Measurements from ENCODE around the gene STARD3.

The STARD3 gene

DNA sequence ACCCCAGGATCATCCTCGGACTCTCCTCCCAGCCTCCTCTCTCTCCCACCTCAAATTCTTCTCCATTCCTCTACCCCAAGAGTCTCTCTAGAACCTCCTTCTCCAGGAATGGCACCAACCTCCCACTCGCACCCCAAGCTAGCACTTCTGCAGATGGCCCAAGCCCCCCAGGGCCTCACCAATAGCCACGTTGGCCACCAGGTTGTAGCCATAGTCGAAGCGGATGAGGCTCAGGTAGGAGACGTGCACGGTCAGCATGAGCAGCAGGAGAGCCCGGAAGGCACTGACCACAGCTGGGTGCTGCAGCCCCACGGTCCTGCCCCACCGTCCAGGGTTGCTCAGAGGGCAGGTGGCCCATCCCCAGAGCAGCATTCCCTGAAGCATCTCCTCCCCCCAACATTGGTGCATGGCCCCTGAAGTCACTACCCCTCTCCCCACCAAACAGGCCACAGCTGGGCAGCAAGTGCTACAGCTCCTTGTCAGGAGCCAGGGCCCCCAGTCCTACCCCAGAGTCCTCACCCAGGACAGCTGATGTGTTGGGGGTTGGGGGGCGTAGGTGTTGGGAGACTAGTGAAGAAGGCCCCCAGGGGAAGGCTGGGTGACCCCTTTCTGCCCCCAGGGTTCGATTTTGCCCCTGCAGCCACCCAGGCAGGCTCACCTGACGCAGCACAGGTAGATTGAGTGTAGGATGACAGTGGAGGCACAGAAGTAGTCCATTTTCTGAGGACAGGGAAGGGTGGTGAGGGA is 36.6 kb downstream of the STARD3 start:
- DNase-seq: no peak

DNA sequence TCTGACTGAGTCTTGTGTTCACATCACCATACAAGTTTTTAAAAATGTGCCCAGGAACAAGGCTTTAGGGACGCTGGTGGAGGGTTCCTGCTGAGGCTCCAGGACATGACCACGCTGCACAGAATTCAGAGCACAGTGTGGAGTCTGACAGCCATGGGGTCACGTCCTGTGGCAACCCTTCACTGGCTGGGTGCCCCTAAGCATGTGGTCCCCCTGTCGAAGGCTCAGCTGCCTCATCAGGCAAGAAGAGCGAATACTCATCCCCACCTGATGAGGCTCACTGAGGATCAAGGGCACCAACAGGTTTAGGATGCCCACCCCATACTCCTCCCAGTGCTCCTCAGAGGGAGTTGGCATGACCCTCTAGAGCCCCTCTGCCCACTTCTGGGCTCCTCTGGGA is 37.2 kb downstream of the STARD3 start:
- no peak for DNase-seq

DNA sequence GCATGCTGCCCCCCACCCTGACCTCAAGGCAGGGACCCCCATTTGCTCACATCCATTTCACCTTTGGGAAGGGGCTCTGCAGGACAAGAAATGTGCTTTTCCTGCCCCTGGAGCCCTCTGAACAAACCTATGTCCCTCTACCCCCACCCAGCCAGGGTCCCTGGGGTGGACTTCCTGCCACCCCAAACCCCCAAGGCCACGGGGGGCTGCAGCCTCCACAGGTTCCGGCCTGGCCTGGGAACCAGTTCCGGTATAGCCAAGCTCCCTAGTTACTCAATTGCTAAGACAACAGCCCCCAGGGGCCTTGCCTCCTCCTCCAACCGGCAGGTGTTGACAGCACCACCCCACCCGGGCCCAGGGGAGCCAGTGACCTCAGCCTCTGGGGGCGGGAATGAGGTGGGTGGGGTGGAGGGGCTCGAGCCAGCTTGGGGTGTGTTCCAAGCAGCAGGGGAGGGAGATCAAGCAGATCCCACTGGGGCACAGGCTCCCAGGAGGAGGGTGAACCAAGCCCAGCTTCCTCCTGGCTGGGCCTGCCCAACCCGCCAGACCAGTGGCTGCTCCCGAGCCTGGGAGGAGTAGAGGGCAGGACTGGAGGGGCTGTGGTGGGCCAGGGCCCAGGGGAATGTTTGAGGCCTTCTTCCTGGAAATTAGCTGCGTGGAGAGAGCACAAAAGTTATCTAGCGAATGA is 37.9 kb downstream of the STARD3 start:
- no peak for DNase-seq

DNA sequence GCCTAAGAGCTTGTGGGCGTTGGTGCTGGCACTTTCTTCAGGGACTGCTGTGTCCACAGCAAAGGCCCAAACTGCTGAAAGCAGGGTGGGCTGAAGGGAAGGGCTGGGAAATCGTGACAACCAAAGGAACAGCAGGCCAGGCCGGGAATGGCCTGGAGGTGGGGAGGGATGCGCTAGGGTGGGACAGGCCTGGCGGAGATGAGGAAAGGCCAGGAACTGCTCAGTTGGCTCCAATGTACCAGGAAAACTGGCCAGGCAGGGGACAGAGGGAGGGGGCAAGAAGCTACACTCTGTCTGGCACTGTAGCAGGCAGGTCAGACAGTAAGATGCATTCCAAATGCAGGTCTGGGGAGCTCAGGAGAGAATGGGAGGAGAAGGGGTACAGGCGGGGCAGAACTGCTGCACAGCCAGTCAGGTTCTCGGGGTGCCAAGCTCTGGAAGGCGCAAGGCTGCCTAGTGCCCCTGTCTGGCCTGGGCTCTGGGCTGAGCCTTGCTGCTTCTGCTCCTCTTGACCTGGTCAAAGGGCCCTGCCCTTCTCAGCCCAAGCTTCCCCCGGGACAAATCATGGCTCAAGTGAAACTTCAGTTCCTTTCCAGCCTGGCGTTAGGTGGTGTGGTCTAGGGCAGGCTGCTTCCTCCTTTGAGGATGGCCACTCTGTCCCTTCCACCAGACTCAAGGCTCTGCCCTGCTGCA is 38.6 kb downstream of the STARD3 start:
- no peak for DNase-seq

DNA sequence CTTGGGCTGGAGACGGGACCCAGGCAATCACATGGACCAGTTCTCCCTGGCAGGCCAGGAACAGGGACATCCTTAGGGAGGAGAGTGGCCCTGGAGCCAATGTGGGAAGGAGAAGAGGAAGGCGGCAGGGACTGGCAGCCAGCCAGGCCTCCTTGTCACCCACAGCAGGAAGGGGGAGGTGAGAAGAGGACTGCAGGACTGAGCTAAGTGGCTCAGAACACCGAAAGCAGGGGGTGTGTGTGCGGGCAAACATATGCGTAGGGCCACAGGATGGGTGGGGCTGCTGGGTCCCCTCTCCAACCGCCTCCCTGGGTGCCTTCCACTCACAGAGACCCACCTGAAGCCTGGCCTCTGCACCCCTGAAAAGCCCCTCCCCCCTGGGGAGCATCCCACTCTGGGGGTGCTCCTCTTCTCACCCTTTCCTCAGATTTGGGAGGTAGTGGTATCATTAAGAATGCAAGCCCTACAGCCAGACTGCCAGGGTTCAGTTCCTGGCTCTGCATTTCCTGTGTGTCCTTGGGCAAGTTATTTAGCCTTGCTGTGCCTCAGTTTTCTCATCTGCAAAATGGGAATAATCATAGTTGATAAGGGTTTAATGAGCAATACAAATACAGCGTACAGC is 39.4 kb downstream of the STARD3 start:
- DNase-seq: peak; percentile 8

DNA sequence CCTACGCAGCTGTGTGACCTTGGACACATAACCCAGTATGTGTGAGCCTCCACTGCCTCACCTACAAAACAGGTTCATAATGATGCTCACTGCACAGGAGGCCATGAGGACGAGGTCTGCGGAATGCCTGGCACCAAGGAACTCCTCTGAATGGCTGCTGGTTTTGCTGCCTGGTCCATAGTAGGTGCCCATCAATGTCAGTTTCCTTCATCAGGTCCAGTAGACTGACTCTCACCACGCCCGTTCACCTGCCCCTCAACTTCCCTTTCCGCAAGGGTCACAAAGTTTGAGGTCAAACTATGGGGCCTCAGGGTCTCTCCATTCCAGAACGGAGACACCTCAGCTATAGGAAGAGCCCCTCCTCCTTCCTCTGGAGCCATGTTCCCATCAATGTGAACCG is 40.1 kb downstream of the STARD3 start:
- no peak for DNase-seq

DNA sequence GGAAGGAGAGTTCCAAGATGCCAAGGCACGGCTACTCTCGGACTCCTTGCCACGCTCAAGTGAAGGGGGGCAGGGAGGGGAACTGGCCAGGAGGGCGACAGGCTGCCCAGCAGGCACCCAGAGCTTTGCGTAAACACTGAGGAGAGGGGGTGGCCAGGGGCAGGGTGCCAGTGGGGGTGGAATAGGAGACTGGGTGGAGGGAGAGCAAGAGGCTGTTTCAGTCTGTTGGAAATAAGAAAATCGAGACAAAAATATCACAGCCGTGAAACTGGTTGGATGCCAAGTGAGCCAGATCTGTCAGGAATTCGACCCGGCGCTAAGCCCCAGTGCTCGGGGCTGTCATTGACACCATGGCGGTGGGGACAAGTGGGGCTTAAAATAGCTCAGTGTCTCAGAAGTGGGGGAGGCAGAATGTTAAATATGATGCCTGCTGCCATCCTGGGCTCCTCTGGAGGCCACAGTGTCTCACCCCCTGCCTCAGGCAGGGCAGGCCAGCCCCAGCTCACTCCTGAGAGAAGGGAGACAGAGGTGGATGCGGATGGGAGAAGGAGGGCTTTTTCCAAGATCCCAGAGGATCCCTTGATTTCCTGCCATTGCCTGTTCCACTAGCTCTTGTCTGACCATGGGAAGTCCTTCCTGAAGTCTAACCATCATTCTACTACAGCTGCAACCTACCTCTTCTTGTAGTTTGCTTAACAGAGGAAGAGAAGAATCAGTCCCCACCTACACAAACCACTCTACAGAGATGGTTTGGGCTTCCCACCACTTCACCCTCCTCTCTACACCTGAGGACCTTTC is 40.8 kb downstream of the STARD3 start:
- DNase-seq: no peak

DNA sequence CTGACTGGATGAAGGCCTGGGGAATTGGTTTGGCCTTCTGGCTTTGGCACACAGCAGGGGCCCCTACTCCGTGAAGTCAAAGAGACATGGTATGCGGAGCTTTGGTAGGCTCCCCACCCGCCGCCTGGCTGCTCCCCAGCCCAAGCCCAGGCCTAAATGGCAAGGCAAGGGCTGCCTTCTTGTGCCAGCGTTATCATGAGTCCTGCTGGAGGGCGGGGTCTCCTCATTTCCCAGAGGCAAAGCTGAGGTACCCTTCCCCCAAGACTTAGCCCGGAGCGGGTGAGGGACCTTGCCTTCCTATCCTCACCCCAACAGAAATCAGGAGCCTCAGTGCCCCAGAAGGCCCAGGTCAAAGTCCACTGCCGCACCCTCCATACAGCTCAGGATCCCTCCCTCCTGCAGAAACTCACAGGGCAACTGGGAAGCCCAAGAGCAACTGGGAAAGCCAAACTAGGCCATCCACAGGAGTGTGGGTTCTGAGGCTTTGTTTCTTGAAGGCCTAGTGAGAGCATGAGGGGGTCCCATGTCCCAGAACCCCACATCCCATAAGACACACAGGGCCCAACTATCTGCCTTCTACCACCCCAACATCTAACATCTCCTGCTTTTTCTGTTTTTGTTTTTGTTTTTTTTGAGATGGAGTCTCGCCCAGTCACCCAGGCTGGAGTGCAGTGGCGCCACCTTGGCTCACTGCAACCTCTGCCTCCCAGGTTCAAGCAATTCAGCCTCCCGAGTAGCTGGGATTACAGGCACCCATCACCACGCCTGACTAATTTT is 41.6 kb downstream of the STARD3 start:
- DNase-seq: no peak

DNA sequence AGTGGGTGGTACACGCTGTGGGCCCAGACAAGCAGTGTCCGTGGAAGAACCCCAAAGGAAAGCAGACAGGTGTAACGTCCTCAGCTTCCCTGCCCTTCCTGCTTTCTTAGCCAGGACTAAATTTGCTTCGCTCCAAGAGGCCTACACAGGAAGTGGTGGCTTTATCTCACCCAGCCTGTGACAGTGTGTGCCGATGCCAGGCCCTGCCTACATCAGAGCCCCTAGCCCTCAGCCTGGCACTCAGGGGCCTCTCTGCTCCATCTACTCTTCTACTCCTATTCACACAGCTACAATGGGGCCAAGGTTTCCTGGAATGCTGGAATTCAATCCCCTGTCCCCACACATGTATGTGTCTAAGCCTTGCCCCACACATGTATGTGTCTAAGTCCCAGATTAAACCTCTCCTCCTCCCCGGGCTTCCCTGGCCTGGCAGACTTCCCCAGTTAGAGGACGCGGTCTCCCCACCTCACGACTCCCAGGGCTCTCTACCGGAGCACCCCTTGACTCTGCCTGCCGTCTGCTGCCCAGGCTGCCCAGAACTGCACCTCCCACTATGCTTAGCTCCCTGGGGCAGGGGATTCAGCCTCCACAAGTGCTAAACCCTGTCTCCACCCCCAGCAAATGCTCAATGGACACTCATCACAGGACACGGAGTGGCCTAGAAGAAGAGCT is 42.7 kb downstream of the STARD3 start:
- no peak for DNase-seq

DNA sequence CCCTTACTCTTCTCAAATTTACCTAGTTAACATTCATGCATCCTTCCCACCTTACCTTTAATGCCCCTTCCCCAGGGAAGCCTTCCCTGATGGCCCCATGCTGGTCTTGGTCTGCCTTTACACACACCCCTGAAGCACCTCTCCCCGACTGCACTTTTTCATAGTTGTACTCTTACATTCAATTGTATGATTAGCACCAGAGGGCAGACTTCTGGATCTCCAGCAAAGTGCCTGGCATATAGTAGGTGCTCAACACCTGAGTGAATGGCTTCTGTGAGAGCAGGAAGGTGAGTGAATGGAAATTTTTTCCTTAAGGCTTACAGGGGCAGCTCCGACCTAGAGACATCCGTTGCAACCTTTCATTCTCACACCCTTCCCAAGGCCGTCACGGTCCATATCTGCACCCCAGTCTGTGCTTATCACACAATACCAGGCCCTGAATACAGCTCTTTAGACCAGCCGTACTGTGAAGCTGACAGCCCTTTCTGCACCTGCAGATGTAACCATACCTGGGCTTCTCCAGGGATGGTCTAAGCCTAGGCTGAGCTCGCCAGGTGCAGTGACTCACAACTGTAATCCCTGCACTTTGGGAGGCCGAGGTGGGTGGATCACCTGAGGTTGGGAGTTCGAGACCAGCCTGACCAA is 46.5 kb downstream of the STARD3 start:
- DNase-seq: no peak

DNA sequence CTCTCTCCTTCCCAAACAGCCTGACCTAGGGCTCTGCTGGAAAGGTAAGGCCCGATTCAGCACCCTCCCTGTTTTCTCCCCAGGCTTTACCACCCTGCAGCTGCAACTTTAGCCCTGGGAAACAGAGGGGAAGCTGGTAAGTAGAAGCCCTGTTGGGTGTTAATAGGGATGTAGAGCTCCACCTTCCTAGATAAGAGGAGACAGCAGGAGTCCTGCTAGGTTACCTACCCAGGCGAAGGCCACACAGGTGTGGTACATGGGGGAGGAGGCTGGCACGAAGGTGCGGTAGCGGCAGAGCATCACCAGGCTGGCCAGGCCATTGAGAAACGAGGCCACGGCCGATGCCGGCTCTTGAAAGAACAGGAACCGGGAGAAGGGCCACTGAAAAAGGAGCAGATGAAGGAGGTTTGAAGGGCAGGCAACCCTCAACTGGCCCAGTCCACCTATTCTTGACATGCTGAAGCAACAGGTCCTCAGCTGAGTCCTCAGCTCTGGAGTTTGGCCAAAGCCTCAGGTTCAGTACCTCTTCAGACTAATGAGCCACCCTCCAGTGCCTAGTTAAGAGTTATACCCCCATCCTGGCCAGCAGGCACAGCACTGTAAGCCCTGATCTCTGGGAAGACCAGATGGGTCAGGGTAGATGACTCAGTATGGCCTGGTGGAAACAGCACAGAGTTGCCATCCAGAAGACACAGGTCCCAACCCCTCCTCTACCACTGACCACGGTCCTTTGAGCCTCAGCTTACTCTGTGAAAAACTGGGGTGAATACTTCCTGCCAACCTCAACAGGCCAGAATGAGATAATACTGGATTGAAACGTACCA is 47.6 kb downstream of the STARD3 start:
- no peak for DNase-seq

DNA sequence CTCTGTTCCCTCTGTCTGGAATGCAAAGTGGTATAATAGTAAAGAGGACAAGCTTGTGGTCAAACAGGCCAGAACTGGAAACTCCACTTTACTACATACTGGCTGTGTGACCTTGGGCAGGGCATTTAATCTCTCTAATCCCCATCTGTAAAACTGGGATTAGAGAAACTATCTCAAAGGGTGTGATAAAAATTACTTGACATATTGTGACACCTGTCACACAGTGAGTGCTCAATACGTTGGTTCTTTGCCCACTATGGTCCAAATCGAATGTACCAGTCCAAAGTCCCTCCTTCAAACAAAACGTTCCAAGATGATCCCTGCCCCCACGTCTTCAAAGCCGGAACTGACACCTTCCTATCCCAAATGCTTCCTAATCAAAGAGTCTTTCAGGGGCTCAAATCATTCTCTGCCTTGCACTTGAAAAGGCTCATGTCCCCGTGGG is 50.2 kb downstream of the STARD3 start:
- DNase-seq: no peak

DNA sequence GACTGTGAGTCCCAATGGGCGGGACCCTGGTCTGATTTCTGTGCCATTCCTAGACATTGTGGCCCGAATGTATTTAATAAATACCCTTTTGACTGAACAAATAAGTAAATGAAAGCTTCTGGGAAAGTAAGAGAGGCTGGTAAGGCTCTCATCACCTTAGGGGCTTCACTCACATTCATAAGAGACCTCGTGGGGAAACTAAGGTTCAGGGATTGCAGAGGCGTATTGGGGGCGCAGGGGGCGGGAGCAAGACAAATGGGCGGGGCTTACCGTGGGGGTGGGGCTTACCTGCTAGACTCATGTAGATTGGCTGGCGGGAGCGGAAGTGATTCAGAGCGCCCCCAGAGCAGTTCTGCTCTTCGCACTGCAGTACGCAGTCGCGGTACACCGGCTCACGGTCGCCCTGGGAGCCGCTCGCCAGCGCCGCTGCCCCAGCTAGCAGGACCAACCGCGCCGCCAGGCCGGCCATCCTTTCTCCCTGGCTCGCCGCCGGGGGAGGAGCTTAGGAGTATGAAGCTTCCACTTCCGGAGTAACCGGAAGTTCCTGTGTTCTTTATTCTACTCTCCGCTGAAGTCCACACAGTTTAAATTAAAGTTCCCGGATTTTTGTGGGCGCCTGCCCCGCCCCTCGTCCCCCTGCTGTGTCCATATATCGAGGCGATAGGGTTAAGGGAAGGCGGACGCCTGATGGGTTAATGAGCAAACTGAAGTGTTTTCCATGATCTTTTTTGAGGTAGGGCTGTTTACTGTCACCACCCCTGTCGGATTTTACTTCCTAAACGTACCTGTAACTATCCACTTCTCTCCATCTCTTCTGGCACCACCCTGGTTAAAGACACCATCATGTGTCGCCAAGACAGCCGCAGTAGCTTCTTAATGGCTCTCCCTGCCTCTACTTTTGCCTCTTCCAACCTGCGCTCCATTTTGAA is 50.9 kb downstream of the STARD3 start, which contains the start of gene PGAP3:
TSS of gene PGAP3 (minus strand) at position 512 of the 929 bp plus-strand sequence. CDS start at position 469, 43 bp downstream.
- DNase-seq: peak; percentile 89

DNA sequence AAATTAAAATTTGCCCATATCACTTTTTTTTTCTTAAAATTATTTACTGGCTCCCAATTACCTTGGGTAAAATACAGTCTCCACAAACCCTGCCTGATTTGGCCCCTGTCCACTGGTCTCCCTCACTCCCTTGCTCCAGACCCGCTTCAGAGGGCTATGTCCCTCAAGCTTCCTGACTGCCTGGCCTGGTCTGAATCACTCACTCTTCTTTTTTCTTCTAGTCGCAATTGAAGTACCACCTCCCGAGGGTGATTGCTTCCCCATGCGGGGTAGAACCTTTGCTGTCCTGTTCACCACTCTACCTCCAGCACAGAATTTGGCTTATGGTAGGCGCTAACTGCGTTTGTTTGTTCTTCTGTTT is 51.5 kb downstream of the STARD3 start:
- no peak for DNase-seq

DNA sequence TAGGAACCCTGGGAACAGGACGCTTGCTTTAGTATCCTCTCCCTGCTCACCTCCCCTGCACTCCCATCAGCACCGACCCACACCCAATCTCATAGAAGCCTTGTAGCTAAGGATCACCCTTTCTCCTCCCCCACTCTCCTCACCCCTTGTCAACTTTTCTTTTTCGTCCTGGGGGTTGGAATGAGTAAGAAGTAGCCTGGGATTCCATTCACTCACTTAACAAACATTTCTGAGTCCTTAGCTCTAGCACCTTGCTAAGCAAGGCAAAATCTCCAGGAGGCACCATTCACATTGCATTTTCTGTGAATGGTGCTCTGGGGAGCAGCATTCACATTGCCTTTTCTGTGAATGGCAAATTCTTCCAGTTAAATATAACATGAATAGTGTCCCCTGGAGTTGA is 52.0 kb downstream of the STARD3 start:
- no peak for DNase-seq

DNA sequence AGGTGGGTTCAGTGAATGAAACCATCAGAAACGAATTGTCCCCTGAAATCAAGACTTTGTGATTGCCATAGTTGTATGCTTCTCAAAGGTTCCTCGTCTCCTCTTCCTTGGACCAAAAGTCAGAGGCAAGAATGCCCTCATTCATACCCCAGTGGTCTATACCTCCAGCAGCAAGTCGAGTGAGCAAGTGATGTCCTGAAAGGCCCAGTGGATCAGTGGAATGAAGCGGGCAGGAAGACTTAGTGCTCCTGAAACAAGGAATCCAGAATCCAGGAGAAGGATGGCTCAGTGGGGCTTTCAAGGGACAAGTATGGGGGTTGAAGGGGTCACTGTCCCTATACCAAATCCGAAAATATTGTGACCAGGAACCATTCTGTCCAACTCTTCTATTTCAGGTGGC is 57.6 kb downstream of the STARD3 start:
- DNase-seq: no peak

DNA sequence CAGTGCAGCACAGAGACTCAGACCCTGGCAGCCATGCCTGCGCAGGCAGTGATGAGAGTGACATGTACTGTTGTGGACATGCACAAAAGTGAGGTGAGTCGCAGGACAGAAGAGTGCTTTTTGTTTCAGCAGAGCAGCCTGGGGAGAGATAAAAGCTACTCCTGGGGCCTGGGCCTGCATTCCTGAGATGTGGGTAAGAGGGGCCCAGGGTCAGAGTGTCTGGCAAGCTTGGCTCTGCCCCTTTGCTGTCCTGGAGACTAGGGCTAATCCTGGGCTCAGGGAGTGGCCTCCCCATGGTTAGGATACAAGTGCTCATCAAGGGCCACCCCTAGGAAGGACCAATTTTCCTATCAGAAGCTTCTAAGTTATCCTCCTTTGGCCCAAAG is 58.1 kb downstream of the STARD3 start:
- no peak for DNase-seq

DNA sequence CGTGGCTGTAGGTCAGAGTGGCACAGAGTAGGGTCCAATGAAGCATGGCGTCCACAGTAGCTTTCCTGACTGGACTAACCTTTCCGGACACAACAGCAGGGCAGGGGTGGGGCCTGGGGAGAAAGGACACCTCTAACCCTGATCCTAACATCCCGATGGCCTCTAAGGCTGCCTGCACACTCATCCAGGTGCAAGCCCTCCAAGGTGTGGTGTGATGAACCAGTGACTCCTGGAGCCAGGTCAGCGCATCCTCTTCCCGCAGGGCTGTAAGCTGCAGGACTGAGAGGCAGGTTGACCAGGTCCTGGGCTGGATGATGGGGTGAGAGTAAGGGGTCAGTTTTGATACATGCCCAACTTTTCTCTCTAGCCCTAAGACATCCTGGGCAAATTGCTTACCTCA is 59.8 kb downstream of the STARD3 start:
- DNase-seq: no peak

DNA sequence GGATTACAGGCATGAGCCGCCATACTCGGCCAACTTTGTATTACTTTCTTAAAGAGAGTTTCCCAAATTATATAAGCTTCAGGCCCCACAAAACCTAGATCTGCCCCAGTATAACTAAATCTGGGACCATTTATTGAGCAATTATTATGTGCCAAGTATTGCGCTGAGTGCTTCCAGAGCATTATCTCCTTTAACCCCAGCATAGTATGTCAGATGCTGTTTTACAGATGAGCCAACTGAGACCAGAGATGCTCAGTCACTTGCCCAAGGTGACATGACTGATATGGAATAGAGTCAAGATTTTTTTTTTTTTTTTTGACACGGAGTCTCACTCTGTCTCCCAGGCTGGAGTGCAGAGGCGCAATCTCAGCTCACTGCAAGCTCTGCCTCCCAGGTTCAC is 61.0 kb downstream of the STARD3 start:
- no peak for DNase-seq

Data from SHP77 treated with DMSO at 0.1 percent for 48 hours (cell line).